T follicular helper cell (primary cell): ENCODE measurements around the gene CTNNBL1.

Experiments used
- DNase-seq: peaks from one replicate; pipeline ENCODE4 v3.0.0-alpha.2; 2020; ENCODE audit warnings: low read depth

The CTNNBL1 gene

GRCh38 chr20:37776049-37776448 is 82.2 kb downstream of the CTNNBL1 start:
- DNase-seq, result no peak

- no peak for DNase-seq
Measured at GRCh38 chr20:37776526-37776925, 82.7 kb downstream of the CTNNBL1 start.

- no peak for DNase-seq
Measured at GRCh38 chr20:37777012-37777950, 83.5 kb downstream of the CTNNBL1 start.

- no peak for DNase-seq
Measured at GRCh38 chr20:37777988-37778659, 84.3 kb downstream of the CTNNBL1 start.

- no peak for DNase-seq
Measured at GRCh38 chr20:37781626-37782025, 87.8 kb downstream of the CTNNBL1 start.

- no peak for DNase-seq
Measured at GRCh38 chr20:37786043-37786442, 92.2 kb downstream of the CTNNBL1 start.

- DNase-seq, result no peak
Measured at GRCh38 chr20:37789408-37789807, 95.6 kb downstream of the CTNNBL1 start.

- DNase-seq, result no peak
Measured at GRCh38 chr20:37790900-37791299, 97.1 kb downstream of the CTNNBL1 start.

GRCh38 chr20:37796121-37796520 is 102.3 kb downstream of the CTNNBL1 start:
- DNase-seq, result no peak

- no peak for DNase-seq
Measured at GRCh38 chr20:37796733-37797132, 102.9 kb downstream of the CTNNBL1 start.

- DNase-seq, result no peak
Measured at GRCh38 chr20:37797669-37798175, 103.9 kb downstream of the CTNNBL1 start.

- DNase-seq, result no peak
Measured at GRCh38 chr20:37798312-37798711, 104.5 kb downstream of the CTNNBL1 start.

- no peak for DNase-seq
Measured at GRCh38 chr20:37800618-37801017, 106.8 kb downstream of the CTNNBL1 start.

- DNase-seq, result no peak
Measured at GRCh38 chr20:37801921-37802320, 108.1 kb downstream of the CTNNBL1 start.

- no peak for DNase-seq
Measured at GRCh38 chr20:37803438-37804307, 109.8 kb downstream of the CTNNBL1 start.

GRCh38 chr20:37804584-37805566 is 111.0 kb downstream of the CTNNBL1 start:
- DNase-seq, result no peak

GRCh38 chr20:37807471-37808232 is 113.8 kb downstream of the CTNNBL1 start:
- DNase-seq, result no peak

GRCh38 chr20:37808233-37809070 is 114.6 kb downstream of the CTNNBL1 start:
- no peak for DNase-seq

GRCh38 chr20:37810027-37810426 is 116.2 kb downstream of the CTNNBL1 start:
- DNase-seq, result no peak
